WTC11 (cell line): Measurements from ENCODE around the gene ANKRD1. TPM values are rescaled to one million over a fixed set of nuclear protein-coding genes. Genes with fewer than 3 reads are reported as not detected.

Experiments used
- ATAC-seq: fragments of 200-7000 bp; cut with Tn5 transposase; 2 replicates; pipeline ENCODE4 v1.10.0; 2021; ENCODE audit warnings: mild to moderate bottlenecking, moderate library complexity
- CTCF ChIA-PET: fragments of 300-600 bp; sonication (Branson Sonifier 250); formaldehyde crosslinking; loops from one replicate; lab custom pipeline; 2021; ENCODE audit warnings: antibody characterized with exemption; lab: Charles Lee
- POLR2A ChIA-PET: fragments of 350-600 bp; sonication (Branson Sonifier 250); formaldehyde crosslinking; loops from one replicate; lab custom pipeline; 2021; ENCODE audit warnings: antibody characterized with exemption; lab: Charles Lee
- DNase-seq: peaks from one replicate; pipeline ENCODE4 v3.0.0; 2021; ENCODE audit warnings: low spot score
- H3K27ac Mint-ChIP-seq: 2 replicates; pipeline ENCODE4 v1.8.0; 2021; ENCODE audit warnings: mixed read lengths
- H3K27me3 Mint-ChIP-seq: 2 replicates; pipeline ENCODE4 v1.8.0; 2021; ENCODE audit warnings: low read depth, mild to moderate bottlenecking, moderate library complexity, mixed read lengths
- H3K36me3 Mint-ChIP-seq: 2 replicates; pipeline ENCODE4 v1.8.0; 2021; ENCODE audit warnings: mixed read lengths
- H3K4me1 Mint-ChIP-seq: 2 replicates; pipeline ENCODE4 v1.8.0; 2022; ENCODE audit warnings: mixed read lengths
- H3K4me3 Mint-ChIP-seq: 2 replicates; pipeline ENCODE4 v1.8.0; 2021; ENCODE audit warnings: mild to moderate bottlenecking, moderate library complexity, mixed read lengths
- H3K9me3 Mint-ChIP-seq: 2 replicates; pipeline ENCODE4 v1.8.0; 2021; ENCODE audit warnings: mixed read lengths
- AFF4 ChIP-seq: sonication (generic); formaldehyde crosslinking; IDR thresholded peaks from 2 replicates; pipeline ENCODE4 v1.8.1; 2023; ENCODE audit warnings: mild to moderate bottlenecking, missing genetic modification reagents, borderline replicate concordance
- ARID4B ChIP-seq: sonication (generic); formaldehyde crosslinking; IDR thresholded peaks from 2 replicates; pipeline ENCODE4 v1.8.0; 2023; ENCODE audit warnings: missing genetic modification reagents, mild to moderate bottlenecking, borderline replicate concordance
- ATF6 ChIP-seq: sonication (generic); formaldehyde crosslinking; IDR thresholded peaks from 2 replicates; pipeline ENCODE4 v1.8.1; 2023; ENCODE audit warnings: mild to moderate bottlenecking, missing genetic modification reagents
- CDX4 ChIP-seq: fragments of 250-450 bp; sonication (Bioruptor Pico); IDR thresholded peaks from 2 replicates; pipeline ENCODE4 v1.9.0; 2021; ENCODE audit warnings: moderate library complexity, mild to moderate bottlenecking, inconsistent platforms, borderline replicate concordance
- ESRRA ChIP-seq: sonication (generic); formaldehyde crosslinking; IDR thresholded peaks from 2 replicates; pipeline ENCODE4 v1.8.1; 2022; ENCODE audit warnings: mild to moderate bottlenecking, missing genetic modification reagents, borderline replicate concordance
- ETV6 ChIP-seq: sonication (generic); formaldehyde crosslinking; IDR thresholded peaks from 2 replicates; pipeline ENCODE4 v1.8.1; 2022; ENCODE audit warnings: mild to moderate bottlenecking, missing genetic modification reagents
- FOXP1 ChIP-seq: sonication (generic); formaldehyde crosslinking; IDR thresholded peaks from 2 replicates; pipeline ENCODE4 v1.8.0; 2022; ENCODE audit warnings: missing genetic modification reagents, mild to moderate bottlenecking, moderate library complexity, borderline replicate concordance
- FOXP4 ChIP-seq: sonication (generic); formaldehyde crosslinking; IDR thresholded peaks from 2 replicates; pipeline ENCODE4 v1.8.0; 2022; ENCODE audit warnings: mild to moderate bottlenecking, missing genetic modification reagents
- HMGA2 ChIP-seq: fragments of 250-450 bp; sonication (Bioruptor Pico); IDR thresholded peaks from 2 replicates; pipeline ENCODE4 v1.4.0; 2021; ENCODE audit warnings: mild to moderate bottlenecking, moderate library complexity
- MAX ChIP-seq: sonication (generic); formaldehyde crosslinking; IDR thresholded peaks from 2 replicates; pipeline ENCODE4 v1.8.0; 2022; ENCODE audit warnings: mild to moderate bottlenecking, missing genetic modification reagents
- NFATC4 ChIP-seq: fragments of 250-450 bp; sonication (Bioruptor Pico); IDR thresholded peaks from 2 replicates; pipeline ENCODE4 v1.9.0; 2021; ENCODE audit warnings: mild to moderate bottlenecking
- NFYB ChIP-seq: sonication (generic); formaldehyde crosslinking; conservative IDR thresholded peaks from 2 replicates; pipeline ENCODE4 v1.8.0; 2022; ENCODE audit warnings: low read depth, missing genetic modification reagents
- SMAD4 ChIP-seq: sonication (generic); formaldehyde crosslinking; IDR thresholded peaks from 2 replicates; pipeline ENCODE4 v1.8.0; 2022; ENCODE audit warnings: mild to moderate bottlenecking, missing genetic modification reagents
- TCF7 ChIP-seq: sonication (generic); formaldehyde crosslinking; IDR thresholded peaks from 2 replicates; pipeline ENCODE4 v1.8.0; 2022; ENCODE audit warnings: mild to moderate bottlenecking, low read depth, missing genetic modification reagents, moderate library complexity
- ZNF396 ChIP-seq: fragments of 250-450 bp; sonication (Bioruptor Pico); IDR thresholded peaks from 2 replicates; pipeline ENCODE4 v1.8.0; 2021; ENCODE audit warnings: mild to moderate bottlenecking, moderate library complexity, borderline replicate concordance
- ZNF425 ChIP-seq: fragments of 250-450 bp; sonication (Bioruptor Pico); conservative IDR thresholded peaks from 2 replicates; pipeline ENCODE4 v1.9.0; 2021; ENCODE audit warnings: mild to moderate bottlenecking
- total RNA-seq: library from RNA; stranded (reverse); gene quantifications from 3 replicates; pipeline ENCODE4 v1.2.3, GENCODE V29; 2021

Gene ANKRD1
- total RNA-seq, 1 experiment from 2014 or later = not detected

- H3K27ac Mint-ChIP-seq = no peak overlapping the region
- H3K27me3 Mint-ChIP-seq = peaks cover 80% of the 10 kb centered on the region
These were observed 44.0 kb upstream of the ANKRD1 start for GRCh38 chr10:90964781-90965465.

More at GRCh38 chr10:90964781-90965465, 44.0 kb upstream of the ANKRD1 start:
- H3K4me3 Mint-ChIP-seq = no peak overlapping the region
- no peaks in the 10 kb centered on the region for H3K4me1 Mint-ChIP-seq
- POLR2A ChIA-PET = no interaction called here
- no peak for ATAC-seq
- no peaks in the 10 kb centered on the region for H3K9me3 Mint-ChIP-seq
- TF ChIP-seq ATF6 (CRISPR knock-in tag) = no peak
- TF ChIP-seq CDX4 (CRISPR knock-in tag) = no peak
- TF ChIP-seq FOXP4 (CRISPR knock-in tag) = no peak
- no peak for TF ChIP-seq FOXP1
- no peak for TF ChIP-seq ARID4B (CRISPR knock-in tag)
- TF ChIP-seq TCF7 (CRISPR knock-in tag) = no peak
- TF ChIP-seq ZNF425 (CRISPR knock-in tag) = no peak
- no peak for TF ChIP-seq ESRRA (CRISPR knock-in tag)
- no peak for TF ChIP-seq ETV6 (CRISPR knock-in tag)
- no peak for TF ChIP-seq HMGA2 (CRISPR knock-in tag)
- no peak for TF ChIP-seq SMAD4 (CRISPR knock-in tag)
- no peak for TF ChIP-seq ZNF396 (CRISPR knock-in tag)
- TF ChIP-seq NFYB (CRISPR knock-in tag) = no peak
- no peak for TF ChIP-seq NFATC4 (CRISPR knock-in tag)
- TF ChIP-seq AFF4 (CRISPR knock-in tag) = no peak
- no peak for TF ChIP-seq MAX (CRISPR knock-in tag)
- TF ChIP-seq, all 79 proteins: peak for 0
- CTCF ChIA-PET = no interaction called here
- no peak for DNase-seq
- H3K36me3 Mint-ChIP-seq = no peaks in the 10 kb centered on the region
